Esophagus (tissue), 2 donors: ENCODE results near the gene FOXJ2. TPM values are rescaled to one million over a fixed set of nuclear protein-coding genes. Genes with fewer than 3 reads are reported as not detected.
"Not testable (repeated sequence)": the region's sequence is repeated elsewhere in the genome, so short reads cannot be mapped to it uniquely, and the experiment has no call there.

Experiments used
- H3K27ac ChIP-seq, 2 donors: one replicate each; pipeline ENCODE4 v1.5.1; 2013; ENCODE audit warnings: low read depth in 2 of 2, mild to moderate bottlenecking in 2 of 2, inconsistent platforms in 1 of 2, low read length in 1 of 2, moderate library complexity in 1 of 2
- H3K27me3 ChIP-seq, 2 donors: one replicate each; pipeline ENCODE4 v1.6.1; 2013; ENCODE audit warnings: low read length in 2 of 2, control low read depth in 1 of 2, mild to moderate bottlenecking in 1 of 2; ENCODE audit not compliant: insufficient read depth in 2 of 2, control insufficient read depth in 1 of 2
- H3K36me3 ChIP-seq, 2 donors: one replicate each; pipeline ENCODE4 v1.6.1; 2013; ENCODE audit warnings: low read length in 1 of 2; ENCODE audit not compliant: control insufficient read depth in 2 of 2, insufficient read depth in 2 of 2
- H3K4me1 ChIP-seq, 2 donors: one replicate each; pipeline ENCODE4 v1.6.1; 2013; ENCODE audit warnings: low read length in 1 of 2; ENCODE audit not compliant: control insufficient read depth in 2 of 2, insufficient read depth in 2 of 2
- H3K4me3 ChIP-seq, 2 donors: one replicate each; pipeline ENCODE4 v1.5.1; 2013; ENCODE audit warnings: low read length in 2 of 2, mild to moderate bottlenecking in 2 of 2, low read depth in 1 of 2, moderate library complexity in 1 of 2
- H3K9me3 ChIP-seq, 2 donors: one replicate each; pipeline ENCODE4 v1.6.1; 2013; ENCODE audit warnings: mild to moderate bottlenecking in 2 of 2, low read depth in 1 of 2, low read length in 1 of 2, moderate library complexity in 1 of 2; ENCODE audit not compliant: control insufficient read depth in 2 of 2, insufficient read depth in 1 of 2
- WGBS, 2 donors: extraction: QIAGEN DNeasy Blood & Tissue Kit; methylation state at CpG; one replicate each; pipeline ENCODE4 v1.1.7; 2013; 5-methylcytosine and 5-hydroxymethylcytosine counted together
- polyA plus RNA-seq, 2 donors: library from polyadenylated mRNA; stranded (reverse); fragments of 200-250 nt; gene quantifications; one replicate each; pipeline ENCODE4 v1.2.3, GENCODE V29; 2013
- donor health status: healthy with polysubstance abuse.
- donor health status: Bipolar disorder and iron deficiency.

FOXJ2 gene
- polyA plus RNA-seq, 2 donors, result 4.2 TPM

GRCh38 chr12:8027856-8028255, 4.7 kb upstream of the FOXJ2 start:
- WGBS, 2 donors, result 67 to 73% methylated on average over 5 of the region's 5 CpGs
- no peak overlapping the region for H3K27ac ChIP-seq
- H3K27me3 ChIP-seq, result no peaks in the 10 kb centered on the region
- H3K9me3 ChIP-seq, result no peaks in the 10 kb centered on the region
- H3K4me1 ChIP-seq, result no peaks in the 10 kb centered on the region
- no peak overlapping the region for H3K4me3 ChIP-seq
- H3K36me3 ChIP-seq, result no peaks in the 10 kb centered on the region

- WGBS, 2 donors, result 96% methylated on average over 15 of the region's 15 CpGs
- Histone ChIP-seq H3K4me1 (no peaks in the 10 kb centered on the region), H3K27ac (no peak overlapping the region), H3K9me3 (no peaks in the 10 kb centered on the region), H3K4me3 (no peak overlapping the region), H3K36me3 (no peaks in the 10 kb centered on the region), H3K27me3 (no peaks in the 10 kb centered on the region)
Observed at GRCh38 chr12:8028267-8028666, 4.2 kb upstream of the FOXJ2 start.

DNA sequence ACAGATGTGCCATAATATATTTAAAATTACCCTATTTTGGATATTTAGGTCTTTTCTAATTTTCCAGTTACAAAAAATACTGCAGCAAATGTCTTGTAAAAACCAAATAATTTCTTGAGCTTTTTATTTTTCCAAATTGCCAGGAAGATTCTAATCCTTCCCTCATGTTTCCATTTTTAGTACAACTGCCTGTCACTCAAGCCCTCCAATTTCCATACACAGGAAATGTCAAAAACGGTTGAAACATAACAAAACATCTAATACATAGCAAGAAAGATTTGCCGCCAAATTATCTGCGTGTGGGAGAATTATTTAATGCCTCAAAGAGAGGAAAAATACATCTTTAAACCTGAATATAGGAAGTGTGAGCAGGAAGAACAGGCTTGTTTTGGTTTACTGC, 2.3 kb upstream of the FOXJ2 start:
- WGBS, 2 donors, result 79 to 80% methylated on average over 3 of the region's 3 CpGs
- Histone ChIP-seq H3K4me3 (no peak overlapping the region), H3K9me3 (no peaks in the 10 kb centered on the region), H3K27me3 (no peaks in the 10 kb centered on the region), H3K36me3 (no peaks in the 10 kb centered on the region), H3K4me1 (peaks cover 0 to 8% of the 10 kb centered on the region in 2 donors), H3K27ac (no peak overlapping the region)

GRCh38 chr12:8031017-8031416, 1.5 kb upstream of the FOXJ2 start:
- H3K36me3 ChIP-seq, H3K27ac ChIP-seq, H3K4me1 ChIP-seq, H3K9me3 ChIP-seq, H3K4me3 ChIP-seq, H3K27me3 ChIP-seq: not testable (repeated sequence)
- 96% methylated on average over 23 of the region's 23 CpGs for WGBS, 2 donors

GRCh38 chr12:8031872-8032241, 659 bp upstream of the FOXJ2 start:
- Histone ChIP-seq H3K27ac (peak overlapping the region; percentile 91 to 93), H3K4me3 (peak overlapping the region in 1 of 2 donors; percentile 93), H3K27me3 (no peaks in the 10 kb centered on the region), H3K4me1 (peaks cover 3 to 8% of the 10 kb centered on the region in 2 donors), H3K9me3 (no peaks in the 10 kb centered on the region), H3K36me3 (no peaks in the 10 kb centered on the region)
- 32 to 36% methylated on average over 5 of the region's 5 CpGs for WGBS, 2 donors

DNA sequence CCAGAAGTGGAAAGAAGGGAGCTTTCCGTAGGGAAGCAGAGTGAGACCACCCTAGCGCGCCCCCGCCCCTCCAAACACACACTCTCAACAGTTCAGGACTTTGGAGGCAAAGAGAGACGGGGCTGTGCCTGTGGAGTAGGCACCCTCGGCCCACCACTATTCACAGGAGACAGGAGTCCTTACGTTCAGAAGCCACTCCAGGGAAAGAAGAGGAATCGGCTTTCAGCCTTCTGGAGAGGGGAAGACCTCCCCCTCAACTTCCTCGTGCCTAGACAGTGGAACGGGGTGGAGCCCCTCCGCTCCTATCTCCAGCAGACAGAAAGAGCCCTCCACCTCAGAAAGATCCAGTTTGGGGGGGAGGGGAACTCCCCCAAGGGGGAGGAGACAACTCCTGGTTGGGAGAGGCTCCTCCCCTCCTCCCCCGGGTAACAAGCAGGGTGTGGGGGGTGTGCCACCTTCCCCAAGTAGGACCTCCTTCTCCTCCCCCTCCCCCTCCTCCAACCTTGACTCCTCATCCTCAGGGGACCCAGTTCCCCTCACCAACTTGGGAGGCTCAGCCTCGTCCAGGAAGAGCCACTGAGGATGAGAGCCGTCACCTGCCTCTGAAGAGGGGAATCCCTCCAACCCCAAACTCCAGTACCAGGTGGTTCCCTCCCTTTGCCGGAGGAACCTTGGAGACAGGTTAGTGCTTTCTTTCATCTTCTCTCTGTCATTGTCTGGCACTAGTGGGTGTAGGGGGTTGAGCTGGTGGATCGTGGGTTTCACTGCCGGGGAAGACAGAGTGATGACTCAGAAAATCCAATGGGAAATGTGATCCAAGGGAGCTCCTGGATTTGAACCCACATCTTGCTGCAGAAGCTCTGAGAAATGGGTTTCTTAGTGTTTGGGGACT, 883 bp downstream of the FOXJ2 start:
- Histone ChIP-seq H3K27me3 (no peaks in the 10 kb centered on the region), H3K9me3 (no peaks in the 10 kb centered on the region), H3K27ac (peak overlapping the region; percentile 91 to 95), H3K4me1 (peaks cover 3 to 14% of the 10 kb centered on the region in 2 donors), H3K36me3 (no peaks in the 10 kb centered on the region), H3K4me3 (peak overlapping the region; percentile 87 to 93)
- 2 to 3% methylated on average over 17 of the region's 17 CpGs for WGBS, 2 donors

GRCh38 chr12:8034802-8035201, 2.3 kb downstream of the FOXJ2 start:
- Histone ChIP-seq H3K4me3 (peak overlapping the region in 1 of 2 donors; percentile 93), H3K27ac (peak overlapping the region in 1 of 2 donors; percentile 9), H3K36me3 (no peaks in the 10 kb centered on the region), H3K9me3 (no peaks in the 10 kb centered on the region), H3K27me3 (no peaks in the 10 kb centered on the region), H3K4me1 (peaks cover 5 to 19% of the 10 kb centered on the region in 2 donors)

- Histone ChIP-seq H3K27me3 (no peaks in the 10 kb centered on the region), H3K4me1 (peaks cover 5 to 19% of the 10 kb centered on the region in 2 donors), H3K36me3 (peaks cover 0 to under 1% of the 10 kb centered on the region in 2 donors), H3K9me3 (no peaks in the 10 kb centered on the region), H3K4me3 (no peak overlapping the region), H3K27ac (peak overlapping the region in 1 of 2 donors; percentile 9)
- 52 to 66% methylated on average over 5 of the region's 5 CpGs for WGBS, 2 donors
Observed at GRCh38 chr12:8035440-8036010, 3.0 kb downstream of the FOXJ2 start.

DNA sequence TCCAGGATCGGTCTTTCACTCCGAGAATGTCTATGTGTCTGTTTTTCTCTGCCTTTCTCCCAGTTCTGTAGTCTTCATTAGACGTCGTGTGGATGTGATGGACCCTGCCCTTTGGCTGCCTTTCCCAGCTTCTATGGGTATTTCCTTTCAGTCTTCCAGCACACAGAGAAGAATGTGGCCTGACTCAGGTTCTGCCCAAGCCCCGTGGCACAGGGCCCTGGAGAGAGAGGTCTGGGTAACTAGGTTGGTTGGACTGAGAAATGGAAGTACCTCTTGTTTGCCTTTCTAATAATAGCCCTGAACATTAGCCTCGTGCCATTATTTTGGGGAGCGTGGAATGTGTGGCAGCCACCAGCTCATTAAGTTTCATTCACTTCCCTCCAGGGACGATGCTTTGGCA, 3.8 kb downstream of the FOXJ2 start:
- Histone ChIP-seq H3K4me3 (no peak overlapping the region), H3K27me3 (no peaks in the 10 kb centered on the region), H3K9me3 (no peaks in the 10 kb centered on the region), H3K27ac (peak overlapping the region in 1 of 2 donors; percentile 29), H3K36me3 (peaks cover 0 to 3% of the 10 kb centered on the region in 2 donors), H3K4me1 (peaks cover 5 to 19% of the 10 kb centered on the region in 2 donors)
- 71 to 77% methylated on average over 8 of the region's 8 CpGs for WGBS, 2 donors
